HEK293 (cell line): ENCODE measurements around the gene DNAJC17.

Experiments
- CTCF ChIA-PET: fragments of 350-600 bp; formaldehyde crosslinking; extraction: SDS; loops from one replicate; lab custom pipeline; 2021; ENCODE audit warnings: antibody characterized with exemption; lab: Yijun Ruan, JAX
- POLR2A ChIA-PET: fragments of 300-600 bp; formaldehyde crosslinking; extraction: SDS; loops from one replicate; lab custom pipeline; 2020; ENCODE audit warnings: antibody characterized with exemption, inconsistent platforms; lab: Yijun Ruan, JAX
- H3K27ac ChIP-seq: fragments of 200-500 bp; sonication (Bioruptor generic); 2 replicates; pipeline ENCODE4 v1.5.1; 2014; ENCODE audit warnings: low read depth, low read length, control low read depth, inconsistent platforms; ENCODE audit errors: extremely low read depth
- H3K36me3 ChIP-seq, 2 experiments: fragments of 200-500 bp in 1 of 2; sonication (Bioruptor generic) in 1 of 2; 1 replicate in 1 of 2; 2 replicates in 1 of 2; pipeline ENCODE4 v1.5.1; 2014 to 2017; ENCODE audit warnings: inconsistent platforms in 2 of 2, low read length in 2 of 2; ENCODE audit not compliant: control insufficient read depth in 2 of 2, insufficient read depth in 1 of 2
- H3K4me1 ChIP-seq: fragments of 200-500 bp; sonication (Bioruptor generic); 2 replicates; pipeline ENCODE4 v1.5.1; 2014; ENCODE audit warnings: mild to moderate bottlenecking, low read length, inconsistent platforms; ENCODE audit not compliant: control insufficient read depth, insufficient read depth
- H3K4me3 ChIP-seq: 2 replicates; pipeline ENCODE4 v1.5.1; 2011; ENCODE audit warnings: low read depth, mild to moderate bottlenecking, control low read depth, low read length, moderate library complexity
- H3K9me3 ChIP-seq: fragments of 200-500 bp; sonication (Bioruptor generic); 2 replicates; pipeline ENCODE4 v1.5.1; 2014; ENCODE audit warnings: low read depth, low read length, inconsistent platforms; ENCODE audit not compliant: control insufficient read depth, insufficient read depth
- GLIS1 ChIP-seq: fragments of 450-650 bp; formaldehyde crosslinking; IDR thresholded peaks from 2 replicates; pipeline ENCODE4 v1.5.1; 2016; ENCODE audit warnings: missing biosample characterization, missing genetic modification characterization
- HOXA7 ChIP-seq: sonication (generic); formaldehyde crosslinking; IDR thresholded peaks from 2 replicates; pipeline ENCODE4 v1.8.1; 2022; ENCODE audit warnings: missing genetic modification reagents, borderline replicate concordance
- IKZF3 ChIP-seq: fragments of 450-650 bp; IDR thresholded peaks from 2 replicates; pipeline ENCODE4 v1.5.0; 2018; ENCODE audit warnings: missing biosample characterization, mild to moderate bottlenecking, missing genetic modification characterization, moderate library complexity
- KLF16 ChIP-seq: fragments of 450-650 bp; formaldehyde crosslinking; IDR thresholded peaks from 2 replicates; pipeline ENCODE4 v1.5.1; 2017; ENCODE audit warnings: missing biosample characterization, missing genetic modification characterization
- SP2 ChIP-seq: fragments of 450-650 bp; formaldehyde crosslinking; IDR thresholded peaks from 2 replicates; pipeline ENCODE4 v1.5.1; 2016; ENCODE audit warnings: missing biosample characterization, missing genetic modification characterization
- ZFHX2 ChIP-seq: fragments of 450-650 bp; formaldehyde crosslinking; conservative IDR thresholded peaks from 2 replicates; pipeline ENCODE4 v1.5.1; 2016; ENCODE audit warnings: missing biosample characterization, missing genetic modification characterization
- ZNF138 ChIP-seq: fragments of 450-650 bp; formaldehyde crosslinking; IDR thresholded peaks from 2 replicates; pipeline ENCODE4 v1.5.1; 2016; ENCODE audit warnings: missing biosample characterization, missing genetic modification characterization, borderline replicate concordance
- ZNF140 ChIP-seq: fragments of 450-650 bp; formaldehyde crosslinking; IDR thresholded peaks from 2 replicates; pipeline ENCODE4 v1.5.1; 2016; ENCODE audit warnings: missing biosample characterization, missing genetic modification characterization
- ZNF155 ChIP-seq: fragments of 450-650 bp; formaldehyde crosslinking; IDR thresholded peaks from 2 replicates; pipeline ENCODE4 v1.5.1; 2016; ENCODE audit warnings: missing biosample characterization, missing genetic modification characterization
- ZNF211 ChIP-seq: fragments of 450-650 bp; formaldehyde crosslinking; IDR thresholded peaks from 2 replicates; pipeline ENCODE4 v1.5.1; 2016; ENCODE audit warnings: low read depth, missing biosample characterization, missing genetic modification characterization
- ZNF23 ChIP-seq: fragments of 450-650 bp; formaldehyde crosslinking; IDR thresholded peaks from 2 replicates; pipeline ENCODE4 v1.5.1; 2016; ENCODE audit warnings: missing biosample characterization, missing genetic modification characterization, borderline replicate concordance
- ZNF341 ChIP-seq: fragments of 450-650 bp; formaldehyde crosslinking; IDR thresholded peaks from 2 replicates; pipeline ENCODE4; 2016; ENCODE audit warnings: low read depth, missing biosample characterization, missing genetic modification characterization
- ZNF394 ChIP-seq: fragments of 450-650 bp; formaldehyde crosslinking; IDR thresholded peaks from 2 replicates; pipeline ENCODE4 v1.5.1; 2016; ENCODE audit warnings: missing biosample characterization, missing genetic modification characterization, mild to moderate bottlenecking, moderate library complexity, borderline replicate concordance
- ZNF560 ChIP-seq: fragments of 450-650 bp; formaldehyde crosslinking; IDR thresholded peaks from 2 replicates; pipeline ENCODE4 v1.5.1; 2017; ENCODE audit warnings: missing biosample characterization, missing genetic modification characterization, borderline replicate concordance
- ZNF600 ChIP-seq: fragments of 450-650 bp; formaldehyde crosslinking; IDR thresholded peaks from 2 replicates; pipeline ENCODE4 v1.5.1; 2016; ENCODE audit warnings: missing biosample characterization, missing genetic modification characterization
- TF ChIP-seq, protein P1 (sequence below): fragments of 450-650 bp; formaldehyde crosslinking; IDR thresholded peaks from 2 replicates; pipeline ENCODE4 v1.5.1; 2016; ENCODE audit warnings: missing biosample characterization, missing genetic modification characterization
- TF ChIP-seq, protein P2 (sequence below): fragments of 450-650 bp; formaldehyde crosslinking; IDR thresholded peaks from 2 replicates; pipeline ENCODE4 v1.5.1; 2016; ENCODE audit warnings: missing biosample characterization, missing genetic modification characterization
- TF ChIP-seq, protein P3 (sequence below): IDR thresholded peaks from 2 replicates; pipeline ENCODE4 v1.6.1; 2011; ENCODE audit warnings: mild to moderate bottlenecking, low read depth, low read length, borderline replicate concordance
- TF ChIP-seq, protein P4 (sequence below): fragments of 450-650 bp; formaldehyde crosslinking; IDR thresholded peaks from 2 replicates; pipeline ENCODE4 v1.5.1; 2016; ENCODE audit warnings: missing biosample characterization, missing genetic modification characterization, borderline replicate concordance
- TF ChIP-seq, protein P5 (sequence below): fragments of 450-650 bp; IDR thresholded peaks from 2 replicates; pipeline ENCODE4 v1.5.1; 2018; ENCODE audit warnings: missing biosample characterization, missing genetic modification characterization
- TF ChIP-seq, protein P6 (sequence below): fragments of 450-650 bp; formaldehyde crosslinking; IDR thresholded peaks from 2 replicates; pipeline ENCODE4 v1.5.1; 2016; ENCODE audit warnings: missing biosample characterization, missing genetic modification characterization

DNAJC17 gene

DNA sequence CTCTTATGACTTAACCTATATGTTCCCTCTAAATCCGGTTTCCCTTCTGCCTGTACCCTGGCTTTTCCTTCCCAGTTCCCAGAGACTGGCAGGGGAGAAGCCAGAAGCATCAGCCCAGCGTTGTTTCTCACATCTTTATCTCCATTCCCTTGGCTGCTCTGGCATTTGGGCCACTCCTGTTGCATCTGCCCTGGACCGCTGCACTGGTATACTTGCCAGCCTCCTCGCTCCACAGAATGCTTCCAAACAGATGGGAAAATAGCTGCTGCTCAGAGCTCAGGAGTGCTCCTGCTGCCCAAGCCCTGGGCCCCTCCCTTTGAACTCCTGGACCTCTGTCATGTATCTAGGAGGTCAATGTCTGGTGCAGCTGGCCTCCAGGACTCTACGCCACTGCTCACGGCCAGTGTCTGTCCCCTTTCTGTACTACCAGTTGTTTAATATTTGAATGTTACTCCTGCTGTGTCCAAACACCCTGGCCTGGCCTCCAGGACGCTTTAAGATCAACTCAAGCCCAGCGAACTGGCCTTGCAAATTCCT, 43.4 kb upstream of the DNAJC17 start:
- no peak overlapping the region for H3K27ac ChIP-seq
- peaks cover 3% of the 10 kb centered on the region; the same call in 1 of the 2 replicates for H3K4me1 ChIP-seq
- TF ChIP-seq KLF16 (tag by site-specific recombination) (no peak), ZNF211 (no peak), ZNF138 (tag by site-specific recombination) (no peak), ZNF155 (no peak)
- TF ChIP-seq, protein P1, sequence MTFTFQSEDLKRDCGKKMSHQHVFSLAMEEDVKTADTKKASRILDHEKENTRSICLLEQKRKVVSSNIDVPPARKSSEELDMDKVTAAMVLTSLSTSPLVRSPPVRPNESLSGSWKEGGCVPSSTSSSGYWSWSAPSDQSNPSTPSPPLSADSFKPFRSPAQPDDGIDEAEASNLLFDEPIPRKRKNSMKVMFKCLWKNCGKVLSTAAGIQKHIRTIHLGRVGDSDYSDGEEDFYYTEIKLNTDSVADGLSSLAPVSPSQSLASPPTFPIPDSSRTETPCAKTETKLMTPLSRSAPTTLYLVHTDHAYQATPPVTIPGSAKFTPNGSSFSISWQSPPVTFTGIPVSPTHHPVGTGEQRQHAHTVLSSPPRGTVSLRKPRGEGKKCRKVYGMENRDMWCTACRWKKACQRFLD = no peak
- TF ChIP-seq, protein P2, sequence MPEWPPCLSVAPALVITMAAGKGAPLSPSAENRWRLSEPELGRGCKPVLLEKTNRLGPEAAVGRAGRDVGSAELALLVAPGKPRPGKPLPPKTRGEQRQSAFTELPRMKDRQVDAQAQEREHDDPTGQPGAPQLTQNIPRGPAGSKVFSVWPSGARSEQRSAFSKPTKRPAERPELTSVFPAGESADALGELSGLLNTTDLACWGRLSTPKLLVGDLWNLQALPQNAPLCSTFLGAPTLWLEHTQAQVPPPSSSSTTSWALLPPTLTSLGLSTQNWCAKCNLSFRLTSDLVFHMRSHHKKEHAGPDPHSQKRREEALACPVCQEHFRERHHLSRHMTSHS = no peak
- TF ChIP-seq, protein P3, sequence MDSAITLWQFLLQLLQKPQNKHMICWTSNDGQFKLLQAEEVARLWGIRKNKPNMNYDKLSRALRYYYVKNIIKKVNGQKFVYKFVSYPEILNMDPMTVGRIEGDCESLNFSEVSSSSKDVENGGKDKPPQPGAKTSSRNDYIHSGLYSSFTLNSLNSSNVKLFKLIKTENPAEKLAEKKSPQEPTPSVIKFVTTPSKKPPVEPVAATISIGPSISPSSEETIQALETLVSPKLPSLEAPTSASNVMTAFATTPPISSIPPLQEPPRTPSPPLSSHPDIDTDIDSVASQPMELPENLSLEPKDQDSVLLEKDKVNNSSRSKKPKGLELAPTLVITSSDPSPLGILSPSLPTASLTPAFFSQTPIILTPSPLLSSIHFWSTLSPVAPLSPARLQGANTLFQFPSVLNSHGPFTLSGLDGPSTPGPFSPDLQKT = no peak
- no peak overlapping the region for H3K4me3 ChIP-seq
- CTCF ChIA-PET = interaction anchor here (0.6 to 5.2 kb wide), 3 partner anchors 7 to 152 kb away, joined by 3 to 63 read pairs (median 4); no protein-coding TSS in a partner anchor
- H3K9me3 ChIP-seq = no peaks in the 10 kb centered on the region
- POLR2A ChIA-PET = no interaction called here
- H3K36me3 ChIP-seq = peaks cover 0 to 25% of the 10 kb centered on the region in 2 experiments; a peak in 2 of 3 replicates

DNA sequence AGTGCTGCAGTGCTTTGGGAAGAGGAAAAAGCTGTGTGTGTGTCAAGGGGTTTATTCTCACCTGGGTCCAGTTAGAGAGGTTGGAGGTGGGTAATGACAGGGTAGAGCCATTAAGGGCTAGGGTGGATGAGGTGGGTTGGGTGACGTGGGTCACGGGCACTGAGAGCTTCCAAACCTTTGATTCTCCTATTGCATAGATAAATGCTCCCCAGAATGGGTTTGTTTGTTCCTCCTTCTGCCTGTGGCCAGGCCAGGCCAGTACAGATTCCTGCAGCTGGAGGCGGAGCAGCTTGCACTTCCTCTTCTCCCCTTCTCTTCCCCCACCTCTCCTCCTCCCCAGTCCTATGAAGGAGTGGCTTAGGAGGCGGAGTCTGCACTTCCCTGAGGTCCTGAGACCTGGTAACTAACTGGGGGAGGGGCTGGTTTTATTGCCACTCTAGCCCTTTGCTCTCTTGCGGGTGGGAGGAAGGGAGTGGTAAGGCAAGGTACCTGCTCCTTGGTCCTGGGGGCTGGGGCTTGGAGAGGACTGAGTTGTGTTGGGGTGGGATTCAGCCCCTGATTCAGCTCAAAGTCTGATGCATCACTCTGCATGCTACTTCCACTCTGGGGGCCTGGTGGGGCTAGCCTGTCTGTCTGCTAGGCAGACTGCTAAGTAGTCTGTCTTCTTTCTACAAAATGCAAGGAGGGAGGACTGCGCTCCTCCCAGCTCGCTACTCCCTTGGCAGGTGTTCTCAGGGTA, 40.1 kb upstream of the DNAJC17 start:
- ChIA-PET CTCF (interaction anchor here (0.7 to 5.2 kb wide), 6 partner anchors 11 to 168 kb away, joined by 3 to 63 read pairs (median 5); partner anchors contain the start of genes RHOV and VPS18), POLR2A (interaction anchor here (0.7 to 1.8 kb wide), 6 partner anchors 11 to 81 kb away, joined by 3 to 7 read pairs (median 4); partner anchors contain the start of genes DLL4, RHOV and VPS18)
- Histone ChIP-seq H3K9me3 (no peaks in the 10 kb centered on the region), H3K36me3 (peaks cover 0 to 6% of the 10 kb centered on the region in 2 experiments; a peak in 2 of 3 replicates), H3K4me3 (no peak overlapping the region), H3K27ac (no peak overlapping the region), H3K4me1 (peaks cover 3% of the 10 kb centered on the region; the same call in 1 of the 2 replicates)
- TF ChIP-seq SP2 (tag by site-specific recombination) (peak; percentile 62), ZNF600 (no peak), ZFHX2 (peak; percentile 72; the same call in 1 of the 2 replicates), ZNF140 (no peak), ZNF341 (peak; percentile 58; the same call in 1 of the 2 replicates), ZNF23 (tag by site-specific recombination) (no peak), ZNF394 (tag by site-specific recombination) (no peak), IKZF3 (tag by site-specific recombination) (peak; percentile 61), ZNF560 (tag by site-specific recombination) (no peak), GLIS1 (tag by site-specific recombination) (peak; percentile 37; the same call in 1 of the 2 replicates), HOXA7 (CRISPR knock-in tag) (no peak)
- TF ChIP-seq, protein P4, sequence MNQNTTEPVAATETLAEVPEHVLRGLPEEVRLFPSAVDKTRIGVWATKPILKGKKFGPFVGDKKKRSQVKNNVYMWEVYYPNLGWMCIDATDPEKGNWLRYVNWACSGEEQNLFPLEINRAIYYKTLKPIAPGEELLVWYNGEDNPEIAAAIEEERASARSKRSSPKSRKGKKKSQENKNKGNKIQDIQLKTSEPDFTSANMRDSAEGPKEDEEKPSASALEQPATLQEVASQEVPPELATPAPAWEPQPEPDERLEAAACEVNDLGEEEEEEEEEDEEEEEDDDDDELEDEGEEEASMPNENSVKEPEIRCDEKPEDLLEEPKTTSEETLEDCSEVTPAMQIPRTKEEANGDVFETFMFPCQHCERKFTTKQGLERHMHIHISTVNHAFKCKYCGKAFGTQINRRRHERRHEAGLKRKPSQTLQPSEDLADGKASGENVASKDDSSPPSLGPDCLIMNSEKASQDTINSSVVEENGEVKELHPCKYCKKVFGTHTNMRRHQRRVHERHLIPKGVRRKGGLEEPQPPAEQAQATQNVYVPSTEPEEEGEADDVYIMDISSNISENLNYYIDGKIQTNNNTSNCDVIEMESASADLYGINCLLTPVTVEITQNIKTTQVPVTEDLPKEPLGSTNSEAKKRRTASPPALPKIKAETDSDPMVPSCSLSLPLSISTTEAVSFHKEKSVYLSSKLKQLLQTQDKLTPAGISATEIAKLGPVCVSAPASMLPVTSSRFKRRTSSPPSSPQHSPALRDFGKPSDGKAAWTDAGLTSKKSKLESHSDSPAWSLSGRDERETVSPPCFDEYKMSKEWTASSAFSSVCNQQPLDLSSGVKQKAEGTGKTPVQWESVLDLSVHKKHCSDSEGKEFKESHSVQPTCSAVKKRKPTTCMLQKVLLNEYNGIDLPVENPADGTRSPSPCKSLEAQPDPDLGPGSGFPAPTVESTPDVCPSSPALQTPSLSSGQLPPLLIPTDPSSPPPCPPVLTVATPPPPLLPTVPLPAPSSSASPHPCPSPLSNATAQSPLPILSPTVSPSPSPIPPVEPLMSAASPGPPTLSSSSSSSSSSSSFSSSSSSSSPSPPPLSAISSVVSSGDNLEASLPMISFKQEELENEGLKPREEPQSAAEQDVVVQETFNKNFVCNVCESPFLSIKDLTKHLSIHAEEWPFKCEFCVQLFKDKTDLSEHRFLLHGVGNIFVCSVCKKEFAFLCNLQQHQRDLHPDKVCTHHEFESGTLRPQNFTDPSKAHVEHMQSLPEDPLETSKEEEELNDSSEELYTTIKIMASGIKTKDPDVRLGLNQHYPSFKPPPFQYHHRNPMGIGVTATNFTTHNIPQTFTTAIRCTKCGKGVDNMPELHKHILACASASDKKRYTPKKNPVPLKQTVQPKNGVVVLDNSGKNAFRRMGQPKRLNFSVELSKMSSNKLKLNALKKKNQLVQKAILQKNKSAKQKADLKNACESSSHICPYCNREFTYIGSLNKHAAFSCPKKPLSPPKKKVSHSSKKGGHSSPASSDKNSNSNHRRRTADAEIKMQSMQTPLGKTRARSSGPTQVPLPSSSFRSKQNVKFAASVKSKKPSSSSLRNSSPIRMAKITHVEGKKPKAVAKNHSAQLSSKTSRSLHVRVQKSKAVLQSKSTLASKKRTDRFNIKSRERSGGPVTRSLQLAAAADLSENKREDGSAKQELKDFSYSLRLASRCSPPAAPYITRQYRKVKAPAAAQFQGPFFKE (tag by site-specific recombination) = no peak
- TF ChIP-seq, protein P5, sequence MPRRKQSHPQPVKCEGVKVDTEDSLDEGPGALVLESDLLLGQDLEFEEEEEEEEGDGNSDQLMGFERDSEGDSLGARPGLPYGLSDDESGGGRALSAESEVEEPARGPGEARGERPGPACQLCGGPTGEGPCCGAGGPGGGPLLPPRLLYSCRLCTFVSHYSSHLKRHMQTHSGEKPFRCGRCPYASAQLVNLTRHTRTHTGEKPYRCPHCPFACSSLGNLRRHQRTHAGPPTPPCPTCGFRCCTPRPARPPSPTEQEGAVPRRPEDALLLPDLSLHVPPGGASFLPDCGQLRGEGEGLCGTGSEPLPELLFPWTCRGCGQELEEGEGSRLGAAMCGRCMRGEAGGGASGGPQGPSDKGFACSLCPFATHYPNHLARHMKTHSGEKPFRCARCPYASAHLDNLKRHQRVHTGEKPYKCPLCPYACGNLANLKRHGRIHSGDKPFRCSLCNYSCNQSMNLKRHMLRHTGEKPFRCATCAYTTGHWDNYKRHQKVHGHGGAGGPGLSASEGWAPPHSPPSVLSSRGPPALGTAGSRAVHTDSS (tag by site-specific recombination) = no peak
- TF ChIP-seq, protein P6, sequence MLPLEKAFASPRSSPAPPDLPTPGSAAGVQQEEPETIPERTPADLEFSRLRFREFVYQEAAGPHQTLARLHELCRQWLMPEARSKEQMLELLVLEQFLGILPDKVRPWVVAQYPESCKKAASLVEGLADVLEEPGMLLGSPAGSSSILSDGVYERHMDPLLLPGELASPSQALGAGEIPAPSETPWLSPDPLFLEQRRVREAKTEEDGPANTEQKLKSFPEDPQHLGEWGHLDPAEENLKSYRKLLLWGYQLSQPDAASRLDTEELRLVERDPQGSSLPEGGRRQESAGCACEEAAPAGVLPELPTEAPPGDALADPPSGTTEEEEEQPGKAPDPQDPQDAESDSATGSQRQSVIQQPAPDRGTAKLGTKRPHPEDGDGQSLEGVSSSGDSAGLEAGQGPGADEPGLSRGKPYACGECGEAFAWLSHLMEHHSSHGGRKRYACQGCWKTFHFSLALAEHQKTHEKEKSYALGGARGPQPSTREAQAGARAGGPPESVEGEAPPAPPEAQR = no peak
